HG03460 (cell line): ENCODE data around the gene RAPGEFL1.
"Not testable (repeated sequence)": the region's sequence is repeated elsewhere in the genome, so short reads cannot be mapped to it uniquely, and the experiment has no call there.

Source experiments
- ATAC-seq: cut with Tn5 transposase; IDR thresholded peaks from one replicate; pipeline ENCODE4 v1.9.1; 2021; ENCODE audit not compliant: unreplicated experiment

RAPGEFL1 gene

GRCh38 chr17:40206193-40206592 is 28.9 kb downstream of the RAPGEFL1 start:
- ATAC-seq = not testable (repeated sequence)

- ATAC-seq = no peak
Measured at GRCh38 chr17:40209404-40210093, 32.3 kb downstream of the RAPGEFL1 start.

GRCh38 chr17:40213914-40214313 is 36.6 kb downstream of the RAPGEFL1 start:
- not testable (repeated sequence) for ATAC-seq

GRCh38 chr17:40218006-40218739 is 40.9 kb downstream of the RAPGEFL1 start:
- ATAC-seq = no peak

- peak; percentile 77 for ATAC-seq
Measured at GRCh38 chr17:40218740-40219593, 41.7 kb downstream of the RAPGEFL1 start, which contains the start of gene WIPF2. WIPF2 (plus strand) TSS chr17:40219304; CDS start chr17:40256460, 37,156 bp downstream.

- no peak for ATAC-seq
Measured at GRCh38 chr17:40219594-40220338, 42.5 kb downstream of the RAPGEFL1 start.

DNA sequence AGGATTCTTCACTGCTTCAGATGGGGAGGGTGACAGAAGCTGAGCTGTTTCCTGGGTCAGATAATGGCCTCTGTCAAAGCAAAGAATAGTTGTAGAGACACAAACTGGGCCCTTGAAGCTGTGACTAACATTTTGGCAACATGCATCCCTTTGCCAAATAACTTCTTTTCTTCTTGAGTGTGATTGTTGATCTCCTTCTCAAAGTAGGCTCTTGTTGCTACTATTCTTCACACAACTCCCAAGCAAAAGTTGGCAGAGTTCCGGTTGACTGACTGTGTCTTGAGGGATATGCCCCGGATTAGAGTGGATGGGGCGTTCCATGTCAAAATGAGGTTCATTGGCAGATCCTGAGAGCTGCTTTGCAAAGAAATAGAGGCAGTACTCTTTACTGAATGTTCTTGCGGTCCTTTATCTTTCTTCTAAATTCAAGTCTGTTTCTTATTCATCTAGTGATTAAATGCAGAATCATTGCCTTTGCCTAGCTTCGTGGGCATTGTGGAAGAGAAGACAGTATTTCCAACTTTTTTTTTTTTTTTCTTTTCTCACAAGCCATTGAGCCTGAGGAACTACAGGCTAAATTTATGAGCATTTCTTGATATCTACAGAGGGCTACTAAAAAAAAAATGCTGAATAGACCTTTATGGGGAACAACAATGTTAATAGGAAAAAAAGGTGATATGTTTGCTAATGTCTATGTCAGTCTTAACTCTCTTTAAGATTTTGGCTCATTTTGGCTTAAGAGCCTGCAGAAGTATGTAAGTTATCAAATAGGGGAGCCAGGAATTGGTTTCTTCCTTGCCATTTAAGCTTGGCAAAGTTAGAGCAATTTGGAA is 47.7 kb downstream of the RAPGEFL1 start:
- no peak for ATAC-seq

DNA sequence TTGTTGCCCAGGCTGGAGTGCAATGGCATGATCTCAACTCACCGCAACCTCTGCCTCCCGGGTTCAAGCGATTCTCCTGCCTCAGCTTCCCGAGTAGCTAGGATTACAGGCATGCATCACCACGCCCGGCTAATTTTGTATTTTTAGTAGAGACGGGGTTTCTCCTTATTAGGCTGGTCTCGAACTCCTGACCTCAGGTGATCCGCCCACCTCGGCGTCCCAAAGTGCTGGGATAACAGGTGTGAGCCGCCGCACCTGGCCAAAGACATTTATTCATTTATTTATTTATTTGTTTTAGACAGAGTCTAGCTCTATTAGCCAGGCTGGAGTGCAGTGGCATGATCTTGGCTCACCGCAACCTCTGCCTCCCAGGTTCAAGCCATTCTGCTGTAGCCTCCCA is 51.9 kb downstream of the RAPGEFL1 start:
- ATAC-seq = not testable (repeated sequence)

- ATAC-seq = no peak
Measured at GRCh38 chr17:40230670-40231069, 53.4 kb downstream of the RAPGEFL1 start.

GRCh38 chr17:40231928-40232327 is 54.7 kb downstream of the RAPGEFL1 start:
- not testable (repeated sequence) for ATAC-seq

GRCh38 chr17:40241252-40241834 is 64.1 kb downstream of the RAPGEFL1 start:
- no peak for ATAC-seq

DNA sequence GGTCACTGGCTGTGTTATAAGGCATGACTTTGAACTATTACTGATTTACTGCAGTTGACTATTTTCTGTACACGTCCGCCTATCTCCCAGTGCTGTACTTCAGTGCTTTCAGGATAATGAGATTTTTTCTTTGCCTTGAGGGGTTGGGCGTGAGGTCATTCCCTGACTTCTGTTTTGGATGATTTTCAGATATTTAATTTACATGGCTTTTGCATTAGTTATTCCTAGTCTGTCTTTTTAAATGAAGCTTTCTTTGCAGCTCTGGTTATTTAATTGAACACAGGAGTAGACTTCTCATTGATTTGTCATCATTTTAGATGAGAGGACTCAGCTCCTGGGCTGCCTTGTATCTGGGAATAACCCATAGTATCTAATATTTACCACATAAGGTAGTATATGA is 65.5 kb downstream of the RAPGEFL1 start:
- ATAC-seq = no peak

DNA sequence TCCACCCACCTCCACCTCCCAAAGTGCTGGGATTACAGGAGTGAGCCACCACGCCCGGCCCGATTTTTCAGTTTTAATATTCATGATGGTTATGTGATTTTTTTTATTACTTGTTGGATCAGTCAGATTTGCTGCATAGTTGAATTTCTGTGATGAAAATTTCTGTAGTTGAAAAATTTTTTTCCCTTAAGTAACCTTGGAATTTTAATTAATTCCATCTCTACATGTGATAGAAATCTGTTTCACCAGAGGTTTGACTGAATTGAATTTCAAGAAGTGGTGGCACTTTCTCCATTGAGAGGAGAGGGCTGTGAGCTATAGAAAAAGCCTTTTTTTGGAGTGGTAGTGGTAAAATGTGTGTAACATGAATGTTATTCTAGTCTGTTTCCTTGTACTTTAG is 66.5 kb downstream of the RAPGEFL1 start:
- no peak for ATAC-seq

DNA sequence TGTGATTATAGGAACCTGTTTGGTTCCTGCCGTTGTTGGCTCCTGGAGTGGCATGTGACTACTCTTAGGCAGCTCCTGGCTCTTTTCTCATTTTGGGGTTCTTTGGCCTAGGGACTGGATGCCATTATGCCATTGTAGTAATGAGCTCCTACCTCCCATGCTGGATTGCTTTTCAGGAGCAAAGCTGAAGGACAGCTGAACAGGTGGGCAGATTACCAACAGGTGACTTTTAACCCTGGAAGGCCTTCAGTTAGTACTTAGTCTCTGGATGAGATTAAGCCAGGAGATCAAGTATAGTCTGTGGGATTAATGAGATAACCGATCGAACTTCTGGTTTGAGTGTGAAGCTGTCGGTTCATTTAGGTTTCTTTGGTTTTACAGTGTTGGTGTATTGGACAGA is 67.0 kb downstream of the RAPGEFL1 start:
- no peak for ATAC-seq
